ENCODE data around the gene VEGFC.

Gene VEGFC

GRCh38 chr4:176668324-176668723 lies 124.4 kb downstream of the VEGFC start:
- TF ChIP-seq CTCF (conservative IDR thresholded peaks at IDR 0.05; ENCODE audit: low read length) = no peak
- TF ChIP-seq EZH2phosphoT487 (IDR thresholded peaks at IDR 0.05; ENCODE audit: borderline replicate concordance) = no peak
- Histone ChIP-seq H4K20me1 (ENCODE audit: insufficient read depth, low read length, poor library complexity, severe bottlenecking) (no peaks in the 10 kb centered on the region), H2AFZ (ENCODE audit: low read length) (no peak overlapping the region)

GRCh38 chr4:176664964-176665363 lies 127.8 kb downstream of the VEGFC start:
- H4K20me1 ChIP-seq (ENCODE audit: insufficient read depth, low read length, poor library complexity, severe bottlenecking) = no peaks in the 10 kb centered on the region
- TF ChIP-seq EZH2phosphoT487 (IDR thresholded peaks at IDR 0.05; ENCODE audit: borderline replicate concordance) = no peak
- H3K27me3 ChIP-seq (ENCODE audit: insufficient read depth, low read length, poor library complexity, severe bottlenecking) = no peaks in the 10 kb centered on the region
- H3K9me2 ChIP-seq (replicated peaks; ENCODE audit: low read depth, low read length) = 0 out of 2 replicates have a peak, but pooled peaks cover 4% of the 10 kb centered on the region
- H3K79me2 ChIP-seq (ENCODE audit: insufficient read depth, low read length) = no peaks in the 10 kb centered on the region
- no peaks in the 10 kb centered on the region for H3K4me1 ChIP-seq (ENCODE audit: insufficient read depth, low read length, poor library complexity, severe bottlenecking)
- H3K9me3 ChIP-seq (ENCODE audit: insufficient read depth, low read depth, low read length) = 0 out of 2 replicates have a peak, but pooled peaks cover 4% of the 10 kb centered on the region
- no peak overlapping the region for H3K4me3 ChIP-seq (ENCODE audit: low read length, poor library complexity, severe bottlenecking)
- H3K9ac ChIP-seq (ENCODE audit: low read depth, low read length, poor library complexity, severe bottlenecking) = no peak overlapping the region
- H3K4me2 ChIP-seq (ENCODE audit: low read depth, low read length, poor library complexity, severe bottlenecking) = no peak overlapping the region
- no peak overlapping the region for H2AFZ ChIP-seq (ENCODE audit: low read length)
- no peaks in the 10 kb centered on the region for H3F3A ChIP-seq (ENCODE audit: low read depth)
- no peaks in the 10 kb centered on the region for H3K36me3 ChIP-seq (ENCODE audit: insufficient read depth, low read length)

More at GRCh38 chr4:176668324-176668723, 124.4 kb downstream of the VEGFC start:
- no peaks in the 10 kb centered on the region for H3K79me2 ChIP-seq (ENCODE audit: insufficient read depth, low read length)
- H3K9ac ChIP-seq (ENCODE audit: low read depth, low read length, poor library complexity, severe bottlenecking) = no peak overlapping the region
- no peak overlapping the region for H3K4me3 ChIP-seq (ENCODE audit: low read length, poor library complexity, severe bottlenecking)
- 0 out of 2 replicates have a peak, but pooled peaks cover 4% of the 10 kb centered on the region for H3K9me3 ChIP-seq (ENCODE audit: insufficient read depth, low read depth, low read length)
- no peaks in the 10 kb centered on the region for H3K27me3 ChIP-seq (ENCODE audit: insufficient read depth, low read length, poor library complexity, severe bottlenecking)
- H3K4me1 ChIP-seq (ENCODE audit: insufficient read depth, low read length, poor library complexity, severe bottlenecking) = no peaks in the 10 kb centered on the region
- H3F3A ChIP-seq (ENCODE audit: low read depth) = no peaks in the 10 kb centered on the region
- H3K36me3 ChIP-seq (ENCODE audit: insufficient read depth, low read length) = no peaks in the 10 kb centered on the region
- 0 out of 2 replicates have a peak, but pooled peaks cover 2% of the 10 kb centered on the region for H3K9me2 ChIP-seq (replicated peaks; ENCODE audit: low read depth, low read length)
- H3K4me2 ChIP-seq (ENCODE audit: low read depth, low read length, poor library complexity, severe bottlenecking) = no peak overlapping the region

GRCh38 chr4:176660561-176660960 lies 132.2 kb downstream of the VEGFC start:
- 0 out of 2 replicates have a peak, but pooled peaks cover 4% of the 10 kb centered on the region for H3K9me2 ChIP-seq (replicated peaks; ENCODE audit: low read depth, low read length)
- H4K20me1 ChIP-seq (ENCODE audit: insufficient read depth, low read length, poor library complexity, severe bottlenecking) = no peaks in the 10 kb centered on the region
- no peak overlapping the region for H3K4me3 ChIP-seq (ENCODE audit: low read length, poor library complexity, severe bottlenecking)
- no peaks in the 10 kb centered on the region for H3K79me2 ChIP-seq (ENCODE audit: insufficient read depth, low read length)
- H3F3A ChIP-seq (ENCODE audit: low read depth) = no peaks in the 10 kb centered on the region
- no peaks in the 10 kb centered on the region for H3K27me3 ChIP-seq (ENCODE audit: insufficient read depth, low read length, poor library complexity, severe bottlenecking)
- no peaks in the 10 kb centered on the region for H3K36me3 ChIP-seq (ENCODE audit: insufficient read depth, low read length)
- H3K4me1 ChIP-seq (ENCODE audit: insufficient read depth, low read length, poor library complexity, severe bottlenecking) = no peaks in the 10 kb centered on the region
- H3K4me2 ChIP-seq (ENCODE audit: low read depth, low read length, poor library complexity, severe bottlenecking) = no peak overlapping the region
- H2AFZ ChIP-seq (ENCODE audit: low read length) = no peak overlapping the region
- H3K9ac ChIP-seq (ENCODE audit: low read depth, low read length, poor library complexity, severe bottlenecking) = no peak overlapping the region
- no peaks in the 10 kb centered on the region for H3K9me3 ChIP-seq (ENCODE audit: insufficient read depth, low read depth, low read length)
- no peak for TF ChIP-seq EZH2phosphoT487 (IDR thresholded peaks at IDR 0.05; ENCODE audit: borderline replicate concordance)
- no peak for TF ChIP-seq CTCF (conservative IDR thresholded peaks at IDR 0.05; ENCODE audit: low read length)

GRCh38 chr4:176656108-176656507 lies 136.6 kb downstream of the VEGFC start:
- Histone ChIP-seq H3K4me1 (ENCODE audit: insufficient read depth, low read length, poor library complexity, severe bottlenecking) (no peaks in the 10 kb centered on the region), H3K27me3 (ENCODE audit: insufficient read depth, low read length, poor library complexity, severe bottlenecking) (no peaks in the 10 kb centered on the region), H3F3A (ENCODE audit: low read depth) (no peaks in the 10 kb centered on the region), H3K4me2 (ENCODE audit: low read depth, low read length, poor library complexity, severe bottlenecking) (no peak overlapping the region), H3K79me2 (ENCODE audit: insufficient read depth, low read length) (no peaks in the 10 kb centered on the region), H3K4me3 (ENCODE audit: low read length, poor library complexity, severe bottlenecking) (no peak overlapping the region), H3K9ac (ENCODE audit: low read depth, low read length, poor library complexity, severe bottlenecking) (no peak overlapping the region), H3K9me3 (ENCODE audit: insufficient read depth, low read depth, low read length) (no peaks in the 10 kb centered on the region), H2AFZ (ENCODE audit: low read length) (no peak overlapping the region), H4K20me1 (ENCODE audit: insufficient read depth, low read length, poor library complexity, severe bottlenecking) (no peaks in the 10 kb centered on the region), H3K36me3 (ENCODE audit: insufficient read depth, low read length) (no peaks in the 10 kb centered on the region), H3K9me2 (replicated peaks; ENCODE audit: low read depth, low read length) (no peaks in the 10 kb centered on the region)
- TF ChIP-seq CTCF (conservative IDR thresholded peaks at IDR 0.05; ENCODE audit: low read length) (no peak), EZH2phosphoT487 (IDR thresholded peaks at IDR 0.05; ENCODE audit: borderline replicate concordance) (no peak)
